Skeletal muscle tissue (tissue), 4 donors: ENCODE data around the gene NAV2. TPM values are rescaled to one million over a fixed set of nuclear protein-coding genes. Genes with fewer than 3 reads are reported as not detected.

Experiments used
- H3K27ac ChIP-seq: one replicate; pipeline ENCODE4 v1.7.0; 2013; ENCODE audit warnings: mild to moderate bottlenecking, low read depth, low read length, inconsistent platforms
- H3K27me3 ChIP-seq, 3 donors: one replicate each; pipeline ENCODE4 v1.7.0; 2013; ENCODE audit warnings: low read length in 3 of 3; ENCODE audit not compliant: control insufficient read depth in 3 of 3, insufficient read depth in 3 of 3
- H3K36me3 ChIP-seq, 3 donors: one replicate each; pipeline ENCODE4 v1.7.0; 2013; ENCODE audit warnings: low read length in 3 of 3; ENCODE audit not compliant: control insufficient read depth in 3 of 3, insufficient read depth in 3 of 3
- H3K4me1 ChIP-seq, 3 donors: one replicate each; pipeline ENCODE4 v1.7.0; 2013; ENCODE audit warnings: low read length in 3 of 3, mild to moderate bottlenecking in 3 of 3; ENCODE audit not compliant: control insufficient read depth in 3 of 3, insufficient read depth in 3 of 3
- H3K4me3 ChIP-seq, 3 donors: one replicate each; pipeline ENCODE4 v1.7.0; 2013; ENCODE audit warnings: low read length in 3 of 3
- H3K9ac ChIP-seq, 3 donors: one replicate each; pipeline ENCODE4 v1.7.0; 2013; ENCODE audit warnings: low read length in 3 of 3, mild to moderate bottlenecking in 3 of 3, moderate library complexity in 2 of 3, low read depth in 1 of 3
- H3K9me3 ChIP-seq, 3 donors: one replicate each; pipeline ENCODE4 v1.7.0; 2013; ENCODE audit warnings: low read length in 3 of 3; ENCODE audit not compliant: control insufficient read depth in 3 of 3
- total RNA-seq: library from RNA; depleted of rRNA; stranded (reverse); fragments of >200 nt; gene quantifications from one replicate; pipeline ENCODE4 v1.2.3, GENCODE V29; 2014
- donor health status: Osteomylitis.

NAV2 gene
- total RNA-seq, 1 donor from 2014 or later = 43.3 TPM

- Histone ChIP-seq H3K4me1 (peaks cover 9 to 17% (median 14%) of the 10 kb centered on the region in 3 donors), H3K36me3 (peaks cover 8 to 30% (median 18%) of the 10 kb centered on the region in 3 donors), H3K27me3 (no peaks in the 10 kb centered on the region), H3K27ac (no peak overlapping the region), H3K9ac (no peak overlapping the region), H3K4me3 (no peak overlapping the region), H3K9me3 (no peaks in the 10 kb centered on the region)
Observed at GRCh38 chr11:20114588-20114987, 402.0 kb downstream of the NAV2 start.

- Histone ChIP-seq H3K36me3 (peaks cover 4 to 26% (median 18%) of the 10 kb centered on the region in 3 donors), H3K27ac (no peak overlapping the region), H3K9me3 (no peaks in the 10 kb centered on the region), H3K4me3 (no peak overlapping the region), H3K27me3 (no peaks in the 10 kb centered on the region), H3K9ac (no peak overlapping the region), H3K4me1 (peaks cover 9 to 12% (median 12%) of the 10 kb centered on the region in 3 donors)
Observed at GRCh38 chr11:20116825-20117224, 404.2 kb downstream of the NAV2 start.

GRCh38 chr11:20117291-20117690, 404.7 kb downstream of the NAV2 start:
- Histone ChIP-seq H3K4me3 (no peak overlapping the region), H3K27ac (no peak overlapping the region), H3K9me3 (no peaks in the 10 kb centered on the region), H3K27me3 (no peaks in the 10 kb centered on the region), H3K9ac (no peak overlapping the region), H3K36me3 (peaks cover 4 to 26% (median 18%) of the 10 kb centered on the region in 3 donors), H3K4me1 (peaks cover 6 to 7% (median 7%) of the 10 kb centered on the region in 3 donors)

GRCh38 chr11:20118209-20118608, 405.6 kb downstream of the NAV2 start:
- no peaks in the 10 kb centered on the region for H3K9me3 ChIP-seq
- H3K4me1 ChIP-seq = no peaks in the 10 kb centered on the region
- H3K27me3 ChIP-seq = no peaks in the 10 kb centered on the region
- peaks cover 4 to 26% (median 18%) of the 10 kb centered on the region in 3 donors for H3K36me3 ChIP-seq
- no peak overlapping the region for H3K27ac ChIP-seq
- H3K4me3 ChIP-seq = no peak overlapping the region
- H3K9ac ChIP-seq = no peak overlapping the region

- Histone ChIP-seq H3K4me1 (no peaks in the 10 kb centered on the region), H3K9me3 (no peaks in the 10 kb centered on the region), H3K36me3 (peaks cover 3 to 26% (median 18%) of the 10 kb centered on the region in 3 donors), H3K9ac (no peak overlapping the region), H3K27me3 (no peaks in the 10 kb centered on the region), H3K27ac (no peak overlapping the region), H3K4me3 (no peak overlapping the region)
Observed at GRCh38 chr11:20119315-20119714, 406.7 kb downstream of the NAV2 start.

GRCh38 chr11:20120134-20120925, 407.7 kb downstream of the NAV2 start:
- Histone ChIP-seq H3K4me1 (no peaks in the 10 kb centered on the region), H3K36me3 (peaks cover 0 to 18% (median 13%) of the 10 kb centered on the region in 3 donors), H3K4me3 (no peak overlapping the region), H3K9ac (no peak overlapping the region), H3K27me3 (no peaks in the 10 kb centered on the region), H3K27ac (no peak overlapping the region), H3K9me3 (no peaks in the 10 kb centered on the region)

- Histone ChIP-seq H3K4me1 (no peaks in the 10 kb centered on the region), H3K27ac (no peak overlapping the region), H3K4me3 (no peak overlapping the region), H3K9ac (no peak overlapping the region), H3K36me3 (peaks cover 0 to 18% (median 13%) of the 10 kb centered on the region in 3 donors), H3K9me3 (no peaks in the 10 kb centered on the region), H3K27me3 (no peaks in the 10 kb centered on the region)
Observed at GRCh38 chr11:20122131-20122530, 409.5 kb downstream of the NAV2 start.

- no peak overlapping the region for H3K9ac ChIP-seq
- no peaks in the 10 kb centered on the region for H3K9me3 ChIP-seq
- H3K36me3 ChIP-seq = no peaks in the 10 kb centered on the region
- no peak overlapping the region for H3K27ac ChIP-seq
- no peak overlapping the region for H3K4me3 ChIP-seq
- H3K27me3 ChIP-seq = no peaks in the 10 kb centered on the region
- no peaks in the 10 kb centered on the region for H3K4me1 ChIP-seq
Observed at GRCh38 chr11:20125927-20126326, 413.3 kb downstream of the NAV2 start.

GRCh38 chr11:20126724-20127123, 414.1 kb downstream of the NAV2 start:
- Histone ChIP-seq H3K36me3 (no peaks in the 10 kb centered on the region), H3K27ac (no peak overlapping the region), H3K27me3 (peaks cover 0 to 5% (median 4%) of the 10 kb centered on the region in 3 donors), H3K4me1 (peaks cover 0 to 1% (median under 1%) of the 10 kb centered on the region in 3 donors), H3K9ac (no peak overlapping the region), H3K4me3 (no peak overlapping the region), H3K9me3 (no peaks in the 10 kb centered on the region)

- Histone ChIP-seq H3K9ac (no peak overlapping the region), H3K27ac (no peak overlapping the region), H3K27me3 (peaks cover 0 to 10% (median 10%) of the 10 kb centered on the region in 3 donors), H3K4me1 (peaks cover 5 to 6% (median 6%) of the 10 kb centered on the region in 3 donors), H3K9me3 (no peaks in the 10 kb centered on the region), H3K36me3 (no peaks in the 10 kb centered on the region), H3K4me3 (no peak overlapping the region)
Observed at GRCh38 chr11:20127671-20128527, 415.3 kb downstream of the NAV2 start.
